IPS-15b (cell line): ENCODE data around the gene SLC6A8.
"Not testable (repeated sequence)": the region's sequence is repeated elsewhere in the genome, so short reads cannot be mapped to it uniquely, and the experiment has no call there.

ENCODE experiments used
- H3K27me3 ChIP-seq: one replicate; pipeline ENCODE4 v1.6.1; 2013; ENCODE audit warnings: low read length; ENCODE audit not compliant: control insufficient read depth, insufficient read depth
- H3K36me3 ChIP-seq: one replicate; pipeline ENCODE4 v1.6.1; 2013; ENCODE audit warnings: low read length; ENCODE audit not compliant: control insufficient read depth, insufficient read depth
- H3K4me1 ChIP-seq: one replicate; pipeline ENCODE4 v1.6.1; 2013; ENCODE audit warnings: mild to moderate bottlenecking, low read length; ENCODE audit not compliant: control insufficient read depth, insufficient read depth
- H3K4me3 ChIP-seq: one replicate; pipeline ENCODE4 v1.5.1; 2013; ENCODE audit warnings: low read depth, low read length
- H3K9ac ChIP-seq: one replicate; pipeline ENCODE4 v1.6.1; 2013; ENCODE audit warnings: low read depth, mild to moderate bottlenecking, low read length
- H3K9me3 ChIP-seq: one replicate; pipeline ENCODE4 v1.6.1; 2013; ENCODE audit warnings: mild to moderate bottlenecking, low read length; ENCODE audit not compliant: control insufficient read depth, insufficient read depth

SLC6A8 gene

GRCh38 chrX:153700967-153701366 is 13.2 kb downstream of the SLC6A8 start:
- Histone ChIP-seq H3K36me3 (peaks cover 19% of the 10 kb centered on the region), H3K9ac (no peak overlapping the region), H3K4me1 (no peaks in the 10 kb centered on the region), H3K27me3 (no peaks in the 10 kb centered on the region), H3K9me3 (no peaks in the 10 kb centered on the region), H3K4me3 (no peak overlapping the region)

GRCh38 chrX:153701706-153702105 is 14.0 kb downstream of the SLC6A8 start:
- Histone ChIP-seq H3K9me3 (no peaks in the 10 kb centered on the region), H3K36me3 (peaks cover 19% of the 10 kb centered on the region), H3K27me3 (no peaks in the 10 kb centered on the region), H3K4me3 (no peak overlapping the region), H3K4me1 (no peaks in the 10 kb centered on the region), H3K9ac (no peak overlapping the region)

- no peaks in the 10 kb centered on the region for H3K4me1 ChIP-seq
- H3K9ac ChIP-seq, result no peak overlapping the region
- H3K36me3 ChIP-seq, result peaks cover 26% of the 10 kb centered on the region
- H3K27me3 ChIP-seq, result no peaks in the 10 kb centered on the region
- H3K9me3 ChIP-seq, result no peaks in the 10 kb centered on the region
- H3K4me3 ChIP-seq, result no peak overlapping the region
These were observed 14.8 kb downstream of the SLC6A8 start for GRCh38 chrX:153702336-153703035.

- Histone ChIP-seq H3K9me3 (no peaks in the 10 kb centered on the region), H3K4me3 (no peak overlapping the region), H3K27me3 (no peaks in the 10 kb centered on the region), H3K36me3 (peaks cover 27% of the 10 kb centered on the region), H3K4me1 (peaks cover under 1% of the 10 kb centered on the region), H3K9ac (no peak overlapping the region)
These were observed 15.3 kb downstream of the SLC6A8 start for GRCh38 chrX:153703036-153703370.

- Histone ChIP-seq H3K27me3 (no peaks in the 10 kb centered on the region), H3K36me3 (peaks cover 27% of the 10 kb centered on the region), H3K9ac (no peak overlapping the region), H3K9me3 (no peaks in the 10 kb centered on the region), H3K4me1 (peaks cover 2% of the 10 kb centered on the region), H3K4me3 (no peak overlapping the region)
These were observed 16.3 kb downstream of the SLC6A8 start for GRCh38 chrX:153704021-153704526.

- H3K27me3 ChIP-seq, H3K9me3 ChIP-seq: not testable (repeated sequence)
- peaks cover 27% of the 10 kb centered on the region for H3K36me3 ChIP-seq
These were observed 17.1 kb downstream of the SLC6A8 start for GRCh38 chrX:153704631-153705402.

GRCh38 chrX:153705403-153706060 is 17.8 kb downstream of the SLC6A8 start:
- peaks cover 27% of the 10 kb centered on the region for H3K36me3 ChIP-seq
- H3K9ac ChIP-seq, H3K4me1 ChIP-seq, H3K27me3 ChIP-seq, H3K9me3 ChIP-seq, H3K4me3 ChIP-seq: not testable (repeated sequence)

More at GRCh38 chrX:153704631-153705402, 17.1 kb downstream of the SLC6A8 start:
- not testable (repeated sequence) for H3K4me1 ChIP-seq, H3K9ac ChIP-seq, H3K4me3 ChIP-seq

GRCh38 chrX:153706799-153707198 is 19.1 kb downstream of the SLC6A8 start:
- Histone ChIP-seq H3K9me3 (no peaks in the 10 kb centered on the region), H3K4me1 (peaks cover 2% of the 10 kb centered on the region), H3K27me3 (no peaks in the 10 kb centered on the region), H3K4me3 (no peak overlapping the region), H3K9ac (no peak overlapping the region), H3K36me3 (peaks cover 20% of the 10 kb centered on the region)

GRCh38 chrX:153707406-153707805 is 19.7 kb downstream of the SLC6A8 start:
- Histone ChIP-seq H3K36me3 (peaks cover 16% of the 10 kb centered on the region), H3K4me1 (peaks cover 2% of the 10 kb centered on the region), H3K9me3 (no peaks in the 10 kb centered on the region), H3K9ac (no peak overlapping the region), H3K4me3 (no peak overlapping the region), H3K27me3 (no peaks in the 10 kb centered on the region)

GRCh38 chrX:153708415-153708814 is 20.7 kb downstream of the SLC6A8 start:
- Histone ChIP-seq H3K4me1 (peaks cover 2% of the 10 kb centered on the region), H3K9ac (no peak overlapping the region), H3K4me3 (no peak overlapping the region), H3K9me3 (no peaks in the 10 kb centered on the region), H3K27me3 (no peaks in the 10 kb centered on the region), H3K36me3 (peaks cover 14% of the 10 kb centered on the region)

GRCh38 chrX:153709726-153710674 is 22.3 kb downstream of the SLC6A8 start:
- no peak overlapping the region for H3K4me3 ChIP-seq
- no peaks in the 10 kb centered on the region for H3K27me3 ChIP-seq
- no peak overlapping the region for H3K9ac ChIP-seq
- H3K9me3 ChIP-seq, result no peaks in the 10 kb centered on the region
- H3K4me1 ChIP-seq, result peaks cover 2% of the 10 kb centered on the region
- peaks cover 22% of the 10 kb centered on the region for H3K36me3 ChIP-seq
